ENCODE measurements around the gene KRTAP10-10. TPM values are rescaled to one million over a fixed set of nuclear protein-coding genes. Genes with fewer than 3 reads are reported as not detected.
"Not testable (repeated sequence)": the region's sequence is repeated elsewhere in the genome, so short reads cannot be mapped to it uniquely, and the experiment has no call there.

KRTAP10-10 gene
- total and polyA plus RNA-seq, 4 donors = not detected

- TF ChIP-seq, protein P1, sequence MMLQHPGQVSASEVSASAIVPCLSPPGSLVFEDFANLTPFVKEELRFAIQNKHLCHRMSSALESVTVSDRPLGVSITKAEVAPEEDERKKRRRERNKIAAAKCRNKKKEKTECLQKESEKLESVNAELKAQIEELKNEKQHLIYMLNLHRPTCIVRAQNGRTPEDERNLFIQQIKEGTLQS (IDR thresholded peaks at IDR 0.05) = no peak
- no peak for TF ChIP-seq SP1 (IDR thresholded peaks at IDR 0.05)
- TF ChIP-seq TAF1 (conservative IDR thresholded peaks at IDR 0.05) = no peak
- no peak for TF ChIP-seq YY1 (IDR thresholded peaks at IDR 0.05)
- no peak for TF ChIP-seq HNF4A (conservative IDR thresholded peaks at IDR 0.05)
Observed at GRCh38 chr21:44609193-44609592, 28.0 kb upstream of the KRTAP10-10 start (continued).

DNA sequence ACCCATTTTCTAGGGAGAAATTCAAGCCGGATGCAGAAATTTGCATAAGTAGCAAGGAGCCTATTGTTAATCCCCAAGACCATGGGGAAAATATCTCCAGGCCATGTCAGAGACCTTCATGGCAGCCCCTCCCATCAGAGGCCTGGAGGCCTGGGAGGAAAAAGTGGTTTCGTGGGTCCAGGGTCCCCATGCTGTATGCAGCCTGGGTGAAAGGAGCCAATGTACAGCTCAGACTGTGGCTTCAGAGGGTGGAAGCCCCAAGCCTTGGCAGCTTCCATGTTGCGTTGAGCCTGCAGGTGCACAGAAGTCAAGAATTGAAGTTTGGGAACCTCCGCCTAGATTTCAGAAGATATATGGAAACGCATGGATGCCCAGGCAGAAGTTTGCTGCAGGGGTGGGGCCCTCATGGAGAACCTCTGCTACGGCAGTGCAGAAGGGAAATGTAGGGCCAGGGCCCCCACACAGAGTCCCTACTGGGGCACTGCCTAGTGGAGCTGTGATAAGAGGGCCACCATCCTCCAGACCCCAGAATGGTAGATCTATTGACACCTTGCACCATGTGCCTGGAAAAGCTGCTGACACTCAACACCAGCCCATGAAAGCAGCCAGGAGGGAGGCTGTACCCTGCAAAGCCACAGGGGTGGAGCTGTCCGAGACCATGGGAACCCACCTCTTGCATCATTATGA is 26.9 kb upstream of the KRTAP10-10 start:
- DNase-seq (ENCODE audit: low spot score); H3K27me3 ChIP-seq (ENCODE audit: control insufficient read depth in 4 of 4, insufficient read depth in 4 of 4, low read length in 3 of 4); H3K9ac ChIP-seq (ENCODE audit: low read depth in 1 of 2, low read length in 2 of 2); H3K27ac ChIP-seq (ENCODE audit: low read depth in 1 of 2, low read length in 2 of 2); H3K4me1 ChIP-seq (ENCODE audit: control insufficient read depth in 4 of 4, insufficient read depth in 4 of 4, low read length in 3 of 4); H3K4me3 ChIP-seq (ENCODE audit: low read depth in 1 of 3, low read length in 3 of 3); H3K36me3 ChIP-seq (ENCODE audit: control insufficient read depth in 4 of 4, insufficient read depth in 3 of 4, low read depth in 1 of 4, low read length in 3 of 4): not testable (repeated sequence)
- H3K9me3 ChIP-seq (ENCODE audit: control insufficient read depth in 4 of 4, low read length in 3 of 4) = peaks cover 0 to 11% (median 1%) of the 10 kb centered on the region in 4 donors
- 92% methylated on average over 7 of the region's 7 CpGs for WGBS

GRCh38 chr21:44611551-44611950 is 25.6 kb upstream of the KRTAP10-10 start:
- no peak for TF ChIP-seq HNF4A (conservative IDR thresholded peaks at IDR 0.05)
- TF ChIP-seq FOXA1 (IDR thresholded peaks at IDR 0.05) = no peak
- no peak for TF ChIP-seq SP1 (IDR thresholded peaks at IDR 0.05)
- TF ChIP-seq, protein P2, sequence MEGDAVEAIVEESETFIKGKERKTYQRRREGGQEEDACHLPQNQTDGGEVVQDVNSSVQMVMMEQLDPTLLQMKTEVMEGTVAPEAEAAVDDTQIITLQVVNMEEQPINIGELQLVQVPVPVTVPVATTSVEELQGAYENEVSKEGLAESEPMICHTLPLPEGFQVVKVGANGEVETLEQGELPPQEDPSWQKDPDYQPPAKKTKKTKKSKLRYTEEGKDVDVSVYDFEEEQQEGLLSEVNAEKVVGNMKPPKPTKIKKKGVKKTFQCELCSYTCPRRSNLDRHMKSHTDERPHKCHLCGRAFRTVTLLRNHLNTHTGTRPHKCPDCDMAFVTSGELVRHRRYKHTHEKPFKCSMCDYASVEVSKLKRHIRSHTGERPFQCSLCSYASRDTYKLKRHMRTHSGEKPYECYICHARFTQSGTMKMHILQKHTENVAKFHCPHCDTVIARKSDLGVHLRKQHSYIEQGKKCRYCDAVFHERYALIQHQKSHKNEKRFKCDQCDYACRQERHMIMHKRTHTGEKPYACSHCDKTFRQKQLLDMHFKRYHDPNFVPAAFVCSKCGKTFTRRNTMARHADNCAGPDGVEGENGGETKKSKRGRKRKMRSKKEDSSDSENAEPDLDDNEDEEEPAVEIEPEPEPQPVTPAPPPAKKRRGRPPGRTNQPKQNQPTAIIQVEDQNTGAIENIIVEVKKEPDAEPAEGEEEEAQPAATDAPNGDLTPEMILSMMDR (IDR thresholded peaks at IDR 0.05; ENCODE audit: low read depth, low read length, missing input control) = no peak
- TF ChIP-seq, protein P3, sequence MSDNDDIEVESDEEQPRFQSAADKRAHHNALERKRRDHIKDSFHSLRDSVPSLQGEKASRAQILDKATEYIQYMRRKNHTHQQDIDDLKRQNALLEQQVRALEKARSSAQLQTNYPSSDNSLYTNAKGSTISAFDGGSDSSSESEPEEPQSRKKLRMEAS (IDR thresholded peaks at IDR 0.05) = no peak
- TF ChIP-seq TAF1 (conservative IDR thresholded peaks at IDR 0.05) = no peak
- TF ChIP-seq NR2F2 (IDR thresholded peaks at IDR 0.05) = no peak
- no peak for TF ChIP-seq RAD21 (IDR thresholded peaks at IDR 0.05)
- no peak for TF ChIP-seq REST (IDR thresholded peaks at IDR 0.05)
- Histone ChIP-seq H3K4me3 (ENCODE audit: low read depth in 1 of 3, low read length in 3 of 3) (no peak overlapping the region), H3K27me3 (ENCODE audit: control insufficient read depth in 4 of 4, insufficient read depth in 4 of 4, low read length in 3 of 4) (no peaks in the 10 kb centered on the region), H3K9ac (ENCODE audit: low read depth in 1 of 2, low read length in 2 of 2) (no peak overlapping the region), H3K4me1 (ENCODE audit: control insufficient read depth in 4 of 4, insufficient read depth in 4 of 4, low read length in 3 of 4) (no peaks in the 10 kb centered on the region), H3K9me3 (ENCODE audit: control insufficient read depth in 4 of 4, low read length in 3 of 4) (peaks cover 0 to 11% (median 1%) of the 10 kb centered on the region in 4 donors), H3K27ac (ENCODE audit: low read depth in 1 of 2, low read length in 2 of 2) (no peak overlapping the region), H3K36me3 (ENCODE audit: control insufficient read depth in 4 of 4, insufficient read depth in 3 of 4, low read depth in 1 of 4, low read length in 3 of 4) (no peaks in the 10 kb centered on the region)
- no peak for DNase-seq (ENCODE audit: low spot score)
- WGBS = 82% methylated on average over 4 of the region's 4 CpGs

All from liver (tissue), 9 donors.